Endodermal cell (in vitro differentiated cells): Measurements from ENCODE around the gene AGPAT3. TPM values are rescaled to one million over a fixed set of nuclear protein-coding genes. Genes with fewer than 3 reads are reported as not detected.

Experiments used
- DNase-seq: peaks from one replicate; pipeline ENCODE4 v3.0.0-alpha.2; 2017
- H3K27ac ChIP-seq: 2 replicates; pipeline ENCODE4 v1.5.1; 2013; ENCODE audit warnings: mild to moderate bottlenecking, low read depth, low read length, moderate library complexity
- H3K27me3 ChIP-seq: 2 replicates; pipeline ENCODE4 v1.6.1; 2013; ENCODE audit warnings: mild to moderate bottlenecking, low read length, moderate library complexity; ENCODE audit not compliant: insufficient read depth, control insufficient read depth, poor library complexity, severe bottlenecking
- H3K36me3 ChIP-seq: 2 replicates; pipeline ENCODE4 v1.7.0; 2013; ENCODE audit warnings: mild to moderate bottlenecking, low read length, moderate library complexity; ENCODE audit not compliant: control insufficient read depth, insufficient read depth
- H3K4me1 ChIP-seq: one replicate; pipeline ENCODE4 v1.7.0; 2013; ENCODE audit warnings: low read length; ENCODE audit not compliant: control insufficient read depth, insufficient read depth
- H3K4me3 ChIP-seq: 2 replicates; pipeline ENCODE4 v1.5.1; 2013; ENCODE audit warnings: mild to moderate bottlenecking, low read length, moderate library complexity
- H3K9ac ChIP-seq: 2 replicates; pipeline ENCODE4 v1.6.1; 2013; ENCODE audit warnings: mild to moderate bottlenecking, low read length, moderate library complexity; ENCODE audit not compliant: poor library complexity, severe bottlenecking; ENCODE audit errors: extremely low read depth
- H3K9me3 ChIP-seq: 2 replicates; pipeline ENCODE4 v1.6.1; 2013; ENCODE audit warnings: mild to moderate bottlenecking, low read length, moderate library complexity; ENCODE audit not compliant: control insufficient read depth
- H3K27ac Mint-ChIP-seq: 2 replicates; pipeline ENCODE4 v1.8.0; 2020; ENCODE audit warnings: mixed read lengths
- H3K27me3 Mint-ChIP-seq: 2 replicates; pipeline ENCODE4 v1.8.0; 2021; ENCODE audit warnings: mild to moderate bottlenecking, mixed read lengths; ENCODE audit not compliant: insufficient read depth
- H3K36me3 Mint-ChIP-seq: 2 replicates; pipeline ENCODE4 v1.8.0; 2020; ENCODE audit warnings: low read depth, mixed read lengths
- H3K4me1 Mint-ChIP-seq: 2 replicates; pipeline ENCODE4 v1.8.0; 2020; ENCODE audit warnings: mixed read lengths
- H3K4me3 Mint-ChIP-seq: 2 replicates; pipeline ENCODE4 v1.8.0; 2020; ENCODE audit warnings: mild to moderate bottlenecking, moderate library complexity, mixed read lengths
- H3K9me3 Mint-ChIP-seq: 2 replicates; pipeline ENCODE4 v1.8.0; 2020; ENCODE audit warnings: mild to moderate bottlenecking, mixed read lengths
- WGBS, 2 experiments: methylation state at CpG; one replicate each; pipeline versions ENCODE4 v1.1.5 to v1.1.7; 2013; ENCODE audit warnings: missing lambda C conversion rate in 2 of 2, mixed read lengths in 1 of 2; ENCODE audit not compliant: insufficient coverage in 1 of 2, insufficient read length in 1 of 2; 5-methylcytosine and 5-hydroxymethylcytosine counted together
- total RNA-seq, 2 donors: library from RNA; stranded (reverse); fragmentation: NEBNext Ultra II Directional in 1 of 2; extraction: Animal tissue kit (Norgen Biotek cat#: 25700) in 1 of 2; gene quantifications; 2 replicates in 1 of 2; 3 replicates in 1 of 2; pipeline ENCODE4 v1.2.1, GENCODE V29; 2021
- TF ChIP-seq, protein P1 (sequence below): fragments of 200-600 bp; sonication (generic); conservative IDR thresholded peaks from 2 replicates; pipeline ENCODE4 v1.5.0; 2021; ENCODE audit warnings: antibody characterized with exemption, mild to moderate bottlenecking

Gene AGPAT3
- total RNA-seq, 2 donors from 2014 or later: 44.0 to 74.4 TPM

DNA sequence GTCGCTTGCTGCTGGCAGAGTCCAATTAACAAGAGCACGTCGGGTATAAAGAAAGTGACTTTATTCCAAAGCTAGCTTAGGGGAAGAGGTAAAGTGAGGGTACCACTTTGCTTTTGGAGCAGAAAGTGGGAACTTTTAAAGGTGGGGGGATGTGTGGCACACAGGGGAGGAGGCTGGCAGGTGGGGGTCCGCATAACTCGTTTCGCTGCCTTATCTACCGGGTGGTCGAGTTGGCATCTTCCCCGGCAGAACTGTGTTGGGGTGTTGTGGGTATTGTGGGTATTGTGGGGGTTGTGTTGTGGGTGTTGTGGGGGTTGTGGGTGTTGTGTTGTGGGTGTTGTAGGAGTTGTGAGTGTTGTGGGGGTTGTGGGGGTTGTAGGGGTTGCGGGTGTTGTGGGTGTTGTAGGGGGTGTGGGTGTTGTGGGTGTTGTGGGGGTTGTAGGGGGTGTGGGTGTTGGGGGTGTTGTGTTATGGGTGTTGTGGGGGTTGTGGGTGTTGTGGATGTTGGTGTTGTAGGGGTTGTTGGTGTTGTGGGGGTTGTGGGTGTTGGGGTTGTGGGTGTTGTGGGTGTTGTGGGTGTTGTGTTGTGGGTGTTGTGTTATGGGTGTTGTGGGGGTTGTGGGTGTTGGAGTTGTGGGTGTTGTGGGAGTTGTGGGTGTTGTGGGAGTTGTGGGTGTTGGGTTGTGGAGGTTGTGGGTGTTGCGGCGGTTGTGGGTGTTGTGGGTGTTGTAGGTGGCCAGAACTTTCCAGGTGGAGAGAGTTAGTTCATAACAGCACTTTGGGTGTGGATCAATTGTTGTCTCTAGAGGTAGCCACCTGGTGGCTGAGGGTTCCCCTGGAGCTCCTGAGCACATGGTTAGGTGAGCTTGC is 52.7 kb downstream of the AGPAT3 start:
- TF ChIP-seq, protein P1, sequence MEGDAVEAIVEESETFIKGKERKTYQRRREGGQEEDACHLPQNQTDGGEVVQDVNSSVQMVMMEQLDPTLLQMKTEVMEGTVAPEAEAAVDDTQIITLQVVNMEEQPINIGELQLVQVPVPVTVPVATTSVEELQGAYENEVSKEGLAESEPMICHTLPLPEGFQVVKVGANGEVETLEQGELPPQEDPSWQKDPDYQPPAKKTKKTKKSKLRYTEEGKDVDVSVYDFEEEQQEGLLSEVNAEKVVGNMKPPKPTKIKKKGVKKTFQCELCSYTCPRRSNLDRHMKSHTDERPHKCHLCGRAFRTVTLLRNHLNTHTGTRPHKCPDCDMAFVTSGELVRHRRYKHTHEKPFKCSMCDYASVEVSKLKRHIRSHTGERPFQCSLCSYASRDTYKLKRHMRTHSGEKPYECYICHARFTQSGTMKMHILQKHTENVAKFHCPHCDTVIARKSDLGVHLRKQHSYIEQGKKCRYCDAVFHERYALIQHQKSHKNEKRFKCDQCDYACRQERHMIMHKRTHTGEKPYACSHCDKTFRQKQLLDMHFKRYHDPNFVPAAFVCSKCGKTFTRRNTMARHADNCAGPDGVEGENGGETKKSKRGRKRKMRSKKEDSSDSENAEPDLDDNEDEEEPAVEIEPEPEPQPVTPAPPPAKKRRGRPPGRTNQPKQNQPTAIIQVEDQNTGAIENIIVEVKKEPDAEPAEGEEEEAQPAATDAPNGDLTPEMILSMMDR: peak; percentile 57
- Histone ChIP-seq H3K9me3 (peaks cover 9% of the 10 kb centered on the region), H3K27me3 (no peaks in the 10 kb centered on the region), H3K4me3 (no peak overlapping the region), H3K4me1 (peaks cover 10% of the 10 kb centered on the region), H3K9ac (no peak overlapping the region), H3K27ac (no peak overlapping the region), H3K36me3 (peaks cover under 1% of the 10 kb centered on the region)
- Mint-ChIP-seq H3K4me1 (peaks cover 44% of the 10 kb centered on the region), H3K9me3 (peaks cover 1% of the 10 kb centered on the region), H3K36me3 (peaks cover 12% of the 10 kb centered on the region), H3K4me3 (no peak overlapping the region), H3K27ac (no peak overlapping the region), H3K27me3 (no peaks in the 10 kb centered on the region)
- DNase-seq: no peak
- 95 to 100% methylated on average over 3 to 11 of the region's 12 CpGs for WGBS, 2 experiments

DNA sequence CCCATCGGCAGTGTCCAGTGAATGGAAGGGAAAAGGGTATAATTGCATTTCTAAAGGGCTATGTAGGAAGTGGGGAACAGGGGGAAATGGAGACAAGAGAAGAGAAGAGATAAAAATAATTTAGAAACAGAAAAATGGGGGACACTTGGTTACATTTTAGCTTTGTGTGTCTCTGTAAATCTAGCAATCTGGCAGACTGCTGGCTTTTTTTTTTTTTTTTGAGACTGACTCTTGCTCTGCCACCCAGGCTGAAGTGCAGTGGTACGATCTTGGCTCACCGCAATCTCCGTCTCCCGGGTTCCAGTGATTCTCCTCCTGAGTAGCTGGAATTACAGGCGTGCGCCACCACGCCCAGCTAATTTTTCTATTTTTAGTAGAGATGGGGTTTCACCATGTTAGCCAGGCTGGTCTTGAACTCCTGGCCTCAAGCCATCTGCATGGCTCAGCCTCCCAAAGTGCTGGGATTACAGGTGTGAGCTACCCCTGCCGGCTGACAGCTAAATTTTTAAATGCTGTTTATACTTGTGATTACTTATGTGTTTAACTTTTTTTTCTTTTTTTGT is 53.4 kb downstream of the AGPAT3 start:
- DNase-seq: no peak
- Histone ChIP-seq H3K9me3 (peaks cover 2% of the 10 kb centered on the region), H3K36me3 (no peaks in the 10 kb centered on the region), H3K27me3 (no peaks in the 10 kb centered on the region), H3K27ac (no peak overlapping the region), H3K4me3 (no peak overlapping the region), H3K4me1 (peaks cover 10% of the 10 kb centered on the region), H3K9ac (no peak overlapping the region)
- Mint-ChIP-seq H3K27me3 (no peaks in the 10 kb centered on the region), H3K4me3 (no peak overlapping the region), H3K9me3 (peaks cover 1% of the 10 kb centered on the region), H3K36me3 (peaks cover 7% of the 10 kb centered on the region), H3K4me1 (peaks cover 47% of the 10 kb centered on the region), H3K27ac (no peak overlapping the region)
- TF ChIP-seq, protein P1: no peak
- 91 to 95% methylated on average over 4 to 9 of the region's 9 CpGs for WGBS, 2 experiments

DNA sequence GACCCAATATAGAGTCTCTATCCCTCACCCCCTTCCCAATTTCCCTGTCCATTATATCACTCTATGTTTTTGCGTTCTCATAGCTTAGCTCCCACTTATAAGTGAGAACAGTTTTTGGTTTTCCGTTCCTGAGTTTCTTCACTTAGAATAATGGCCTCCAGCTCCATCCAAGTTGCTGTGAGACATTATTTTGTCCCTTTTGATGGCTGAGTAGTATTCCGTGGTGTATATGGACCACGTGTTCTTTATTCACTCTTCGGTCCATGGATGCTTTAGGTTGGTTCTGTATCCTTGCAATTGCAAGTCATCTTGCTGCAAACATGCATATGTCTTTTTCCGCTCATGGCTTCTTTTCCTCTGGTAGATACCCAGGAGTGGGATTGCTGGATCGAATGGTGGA is 54.3 kb downstream of the AGPAT3 start:
- no peak overlapping the region for H3K4me3 Mint-ChIP-seq
- Histone ChIP-seq H3K9me3 (no peaks in the 10 kb centered on the region), H3K36me3 (no peaks in the 10 kb centered on the region), H3K4me3 (no peak overlapping the region), H3K27ac (no peak overlapping the region), H3K27me3 (no peaks in the 10 kb centered on the region), H3K4me1 (peaks cover 10% of the 10 kb centered on the region), H3K9ac (no peak overlapping the region)
- WGBS, 2 experiments: 98 to 100% methylated on average over 5 to 7 of the region's 7 CpGs
- peaks cover 51% of the 10 kb centered on the region for H3K4me1 Mint-ChIP-seq
- H3K36me3 Mint-ChIP-seq: peaks cover 4% of the 10 kb centered on the region
- DNase-seq: no peak
- TF ChIP-seq, protein P1: no peak
- no peaks in the 10 kb centered on the region for H3K27me3 Mint-ChIP-seq
- peaks cover 1% of the 10 kb centered on the region for H3K9me3 Mint-ChIP-seq
- no peak overlapping the region for H3K27ac Mint-ChIP-seq
